Measurements from ENCODE around the gene EIF3I. TPM values are rescaled to one million over a fixed set of nuclear protein-coding genes. Genes with fewer than 3 reads are reported as not detected.

EIF3I gene
- total and polyA plus RNA-seq, 2 of the 13 experiments (the other 11 are each of a cell fraction or from before 2014, with no cell fraction given), result 210 to 223 TPM

DNA sequence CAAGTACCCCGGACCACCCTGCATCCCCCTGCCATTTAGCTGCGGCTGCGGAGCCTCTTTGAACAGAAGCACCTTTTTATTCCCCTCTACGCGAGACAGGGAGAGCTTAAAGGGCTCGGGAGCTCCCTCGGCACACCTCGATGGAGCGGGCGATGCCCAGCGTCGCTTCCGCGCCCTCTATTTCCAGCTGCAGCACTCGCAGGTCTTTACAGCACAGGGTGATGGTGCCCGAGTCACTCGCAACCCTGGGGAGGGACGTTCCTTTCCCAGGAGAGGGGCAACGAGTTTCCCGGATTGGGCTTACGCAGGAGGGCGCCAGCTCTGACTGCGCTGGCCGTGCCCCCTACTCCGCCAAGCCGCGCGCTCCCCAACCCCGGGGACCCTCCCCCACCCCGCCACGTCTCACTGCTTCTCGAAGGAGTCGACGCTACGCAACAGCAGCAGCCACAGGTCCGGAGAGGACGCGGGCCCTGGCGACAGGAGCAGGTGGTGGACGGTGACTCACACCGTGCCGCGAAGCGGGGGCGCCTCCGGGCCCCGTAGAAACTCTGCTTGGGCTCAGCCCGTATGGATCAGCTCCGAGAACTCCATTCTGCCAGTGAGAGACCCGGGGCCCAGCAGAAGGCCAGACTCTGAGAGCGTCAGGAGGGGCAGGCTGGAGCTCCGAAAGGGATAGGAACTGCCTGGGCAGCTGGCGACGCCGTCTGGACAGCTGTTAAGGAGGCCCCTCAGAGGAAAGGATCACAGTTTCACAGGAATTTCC lies 19.0 kb downstream of the EIF3I start (continued):
- no peak for TF ChIP-seq ZNF549 (CRISPR knock-in tag; IDR thresholded peaks at IDR 0.05)
- TF ChIP-seq, protein P1, sequence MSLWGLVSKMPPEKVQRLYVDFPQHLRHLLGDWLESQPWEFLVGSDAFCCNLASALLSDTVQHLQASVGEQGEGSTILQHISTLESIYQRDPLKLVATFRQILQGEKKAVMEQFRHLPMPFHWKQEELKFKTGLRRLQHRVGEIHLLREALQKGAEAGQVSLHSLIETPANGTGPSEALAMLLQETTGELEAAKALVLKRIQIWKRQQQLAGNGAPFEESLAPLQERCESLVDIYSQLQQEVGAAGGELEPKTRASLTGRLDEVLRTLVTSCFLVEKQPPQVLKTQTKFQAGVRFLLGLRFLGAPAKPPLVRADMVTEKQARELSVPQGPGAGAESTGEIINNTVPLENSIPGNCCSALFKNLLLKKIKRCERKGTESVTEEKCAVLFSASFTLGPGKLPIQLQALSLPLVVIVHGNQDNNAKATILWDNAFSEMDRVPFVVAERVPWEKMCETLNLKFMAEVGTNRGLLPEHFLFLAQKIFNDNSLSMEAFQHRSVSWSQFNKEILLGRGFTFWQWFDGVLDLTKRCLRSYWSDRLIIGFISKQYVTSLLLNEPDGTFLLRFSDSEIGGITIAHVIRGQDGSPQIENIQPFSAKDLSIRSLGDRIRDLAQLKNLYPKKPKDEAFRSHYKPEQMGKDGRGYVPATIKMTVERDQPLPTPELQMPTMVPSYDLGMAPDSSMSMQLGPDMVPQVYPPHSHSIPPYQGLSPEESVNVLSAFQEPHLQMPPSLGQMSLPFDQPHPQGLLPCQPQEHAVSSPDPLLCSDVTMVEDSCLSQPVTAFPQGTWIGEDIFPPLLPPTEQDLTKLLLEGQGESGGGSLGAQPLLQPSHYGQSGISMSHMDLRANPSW (CRISPR knock-in tag; IDR thresholded peaks at IDR 0.05; ENCODE audit: borderline replicate concordance), result no peak
- peak; percentile 55; the same call in 1 of the 2 replicates for TF ChIP-seq NKX3-1 (CRISPR knock-in tag; IDR thresholded peaks at IDR 0.05)
- TF ChIP-seq MTF1 (CRISPR knock-in tag; IDR thresholded peaks at IDR 0.05), result no peak
- TF ChIP-seq SRSF9 (IDR thresholded peaks at IDR 0.05; ENCODE audit: borderline replicate concordance, insufficient read depth, low read depth, low read length, poor library complexity, severe bottlenecking), result no peak
- TF ChIP-seq, protein P2, sequence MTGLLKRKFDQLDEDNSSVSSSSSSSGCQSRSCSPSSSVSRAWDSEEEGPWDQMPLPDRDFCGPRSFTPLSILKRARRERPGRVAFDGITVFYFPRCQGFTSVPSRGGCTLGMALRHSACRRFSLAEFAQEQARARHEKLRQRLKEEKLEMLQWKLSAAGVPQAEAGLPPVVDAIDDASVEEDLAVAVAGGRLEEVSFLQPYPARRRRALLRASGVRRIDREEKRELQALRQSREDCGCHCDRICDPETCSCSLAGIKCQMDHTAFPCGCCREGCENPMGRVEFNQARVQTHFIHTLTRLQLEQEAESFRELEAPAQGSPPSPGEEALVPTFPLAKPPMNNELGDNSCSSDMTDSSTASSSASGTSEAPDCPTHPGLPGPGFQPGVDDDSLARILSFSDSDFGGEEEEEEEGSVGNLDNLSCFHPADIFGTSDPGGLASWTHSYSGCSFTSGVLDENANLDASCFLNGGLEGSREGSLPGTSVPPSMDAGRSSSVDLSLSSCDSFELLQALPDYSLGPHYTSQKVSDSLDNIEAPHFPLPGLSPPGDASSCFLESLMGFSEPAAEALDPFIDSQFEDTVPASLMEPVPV (CRISPR knock-in tag; IDR thresholded peaks at IDR 0.05), result no peak
- TF ChIP-seq ZNF234 (CRISPR knock-in tag; conservative IDR thresholded peaks at IDR 0.05), result no peak
- no peak for TF ChIP-seq ZNF230 (CRISPR knock-in tag; IDR thresholded peaks at IDR 0.05)
- TF ChIP-seq ZNF747 (CRISPR knock-in tag; IDR thresholded peaks at IDR 0.05; ENCODE audit: borderline replicate concordance), result no peak
- TF ChIP-seq KAT8 (CRISPR knock-in tag; IDR thresholded peaks at IDR 0.05), result peak; percentile 31; the same call in 1 of the 2 replicates
- TF ChIP-seq DR1 (CRISPR knock-in tag; IDR thresholded peaks at IDR 0.05), result no peak
- TF ChIP-seq, protein P3, sequence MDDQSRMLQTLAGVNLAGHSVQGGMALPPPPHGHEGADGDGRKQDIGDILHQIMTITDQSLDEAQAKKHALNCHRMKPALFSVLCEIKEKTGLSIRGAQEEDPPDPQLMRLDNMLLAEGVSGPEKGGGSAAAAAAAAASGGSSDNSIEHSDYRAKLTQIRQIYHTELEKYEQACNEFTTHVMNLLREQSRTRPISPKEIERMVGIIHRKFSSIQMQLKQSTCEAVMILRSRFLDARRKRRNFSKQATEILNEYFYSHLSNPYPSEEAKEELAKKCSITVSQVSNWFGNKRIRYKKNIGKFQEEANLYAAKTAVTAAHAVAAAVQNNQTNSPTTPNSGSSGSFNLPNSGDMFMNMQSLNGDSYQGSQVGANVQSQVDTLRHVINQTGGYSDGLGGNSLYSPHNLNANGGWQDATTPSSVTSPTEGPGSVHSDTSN (CRISPR knock-in tag; IDR thresholded peaks at IDR 0.05; ENCODE audit: borderline replicate concordance), result no peak
- no peak for TF ChIP-seq GATA4 (IDR thresholded peaks at IDR 0.05; ENCODE audit: borderline replicate concordance, low read depth)
- TF ChIP-seq ZNF850 (CRISPR knock-in tag; conservative IDR thresholded peaks at IDR 0.05), result no peak
- TF ChIP-seq, protein P4, sequence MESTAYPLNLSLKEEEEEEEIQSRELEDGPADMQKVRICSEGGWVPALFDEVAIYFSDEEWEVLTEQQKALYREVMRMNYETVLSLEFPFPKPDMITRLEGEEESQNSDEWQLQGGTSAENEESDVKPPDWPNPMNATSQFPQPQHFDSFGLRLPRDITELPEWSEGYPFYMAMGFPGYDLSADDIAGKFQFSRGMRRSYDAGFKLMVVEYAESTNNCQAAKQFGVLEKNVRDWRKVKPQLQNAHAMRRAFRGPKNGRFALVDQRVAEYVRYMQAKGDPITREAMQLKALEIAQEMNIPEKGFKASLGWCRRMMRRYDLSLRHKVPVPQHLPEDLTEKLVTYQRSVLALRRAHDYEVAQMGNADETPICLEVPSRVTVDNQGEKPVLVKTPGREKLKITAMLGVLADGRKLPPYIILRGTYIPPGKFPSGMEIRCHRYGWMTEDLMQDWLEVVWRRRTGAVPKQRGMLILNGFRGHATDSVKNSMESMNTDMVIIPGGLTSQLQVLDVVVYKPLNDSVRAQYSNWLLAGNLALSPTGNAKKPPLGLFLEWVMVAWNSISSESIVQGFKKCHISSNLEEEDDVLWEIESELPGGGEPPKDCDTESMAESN (CRISPR knock-in tag; conservative IDR thresholded peaks at IDR 0.05), result no peak
- no peak for TF ChIP-seq KDM1A (CRISPR knock-in tag; IDR thresholded peaks at IDR 0.05)
- TF ChIP-seq, protein P5, sequence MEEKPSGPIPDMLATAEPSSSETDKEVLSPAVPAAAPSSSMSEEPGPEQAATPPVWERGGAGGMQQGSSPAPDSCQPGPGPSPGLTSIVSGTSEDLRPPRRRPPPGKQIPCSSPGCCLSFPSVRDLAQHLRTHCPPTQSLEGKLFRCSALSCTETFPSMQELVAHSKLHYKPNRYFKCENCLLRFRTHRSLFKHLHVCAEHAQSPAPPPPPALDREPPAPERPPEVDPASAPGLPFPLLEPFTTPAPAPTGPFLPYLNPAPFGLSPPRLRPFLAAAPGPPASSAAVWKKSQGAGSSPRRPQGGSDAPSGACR (CRISPR knock-in tag; IDR thresholded peaks at IDR 0.05), result 0 out of 2 replicates have a peak, but pooled peaks have one; percentile 46
- TF ChIP-seq ARNTL (CRISPR knock-in tag; IDR thresholded peaks at IDR 0.05), result peak; percentile 44; the same call in 1 of the 2 replicates

Measured in HepG2 (cell line).